ENCODE measurements around the gene PAX5. TPM values are rescaled to one million over a fixed set of nuclear protein-coding genes. Genes with fewer than 3 reads are reported as not detected.

PAX5 gene
- total RNA-seq, 1 experiment from 2014 or later: not detected

- DNase-seq (ENCODE audit: extremely low read depth, low read depth): no peak
Observed at GRCh38 chr9:36991516-36992134, 42.4 kb downstream of the PAX5 start.

GRCh38 chr9:36988848-36989247, 45.2 kb downstream of the PAX5 start:
- DNase-seq (ENCODE audit: extremely low read depth, low read depth): no peak

GRCh38 chr9:36987891-36988290, 46.2 kb downstream of the PAX5 start:
- no peak for DNase-seq (ENCODE audit: extremely low read depth, low read depth)

GRCh38 chr9:36987409-36987808, 46.7 kb downstream of the PAX5 start:
- no peak for DNase-seq (ENCODE audit: extremely low read depth, low read depth)

GRCh38 chr9:36986468-36987408, 47.3 kb downstream of the PAX5 start:
- DNase-seq (ENCODE audit: extremely low read depth, low read depth): no peak

- DNase-seq (ENCODE audit: extremely low read depth, low read depth): no peak
Observed at GRCh38 chr9:36985769-36986467, 48.1 kb downstream of the PAX5 start.

- DNase-seq (ENCODE audit: extremely low read depth, low read depth): no peak
Observed at GRCh38 chr9:36985061-36985768, 48.9 kb downstream of the PAX5 start.

GRCh38 chr9:36980148-36980974, 53.7 kb downstream of the PAX5 start:
- DNase-seq (ENCODE audit: extremely low read depth, low read depth): no peak

- DNase-seq (ENCODE audit: extremely low read depth, low read depth): no peak
Observed at GRCh38 chr9:36976371-36977030, 57.6 kb downstream of the PAX5 start.

GRCh38 chr9:36974731-36975130, 59.3 kb downstream of the PAX5 start:
- DNase-seq (ENCODE audit: extremely low read depth, low read depth): no peak

- DNase-seq (ENCODE audit: extremely low read depth, low read depth): no peak
Observed at GRCh38 chr9:36971935-36972488, 62.1 kb downstream of the PAX5 start.

GRCh38 chr9:36970007-36970888, 63.8 kb downstream of the PAX5 start:
- no peak for DNase-seq (ENCODE audit: extremely low read depth, low read depth)

- no peak for DNase-seq (ENCODE audit: extremely low read depth, low read depth)
Observed at GRCh38 chr9:36969216-36969771, 64.8 kb downstream of the PAX5 start.

GRCh38 chr9:36968574-36969215, 65.4 kb downstream of the PAX5 start:
- DNase-seq (ENCODE audit: extremely low read depth, low read depth): no peak

- DNase-seq (ENCODE audit: extremely low read depth, low read depth): no peak
Observed at GRCh38 chr9:36967997-36968396, 66.1 kb downstream of the PAX5 start.

GRCh38 chr9:36966371-36967097, 67.5 kb downstream of the PAX5 start:
- DNase-seq (ENCODE audit: extremely low read depth, low read depth): no peak

- DNase-seq (ENCODE audit: extremely low read depth, low read depth): no peak
Observed at GRCh38 chr9:36964791-36965190, 69.3 kb downstream of the PAX5 start.
